Gastroesophageal sphincter (tissue), 4 donors: ENCODE results near the gene SLC26A4. TPM values are rescaled to one million over a fixed set of nuclear protein-coding genes. Genes with fewer than 3 reads are reported as not detected.

Experiments
- ATAC-seq: fragments of 150-250 bp; one replicate; pipeline ENCODE4 v1.9.1; 2016; ENCODE audit warnings: mild to moderate bottlenecking, moderate library complexity
- H3K27ac ChIP-seq, 4 donors: fragments of 200-600 bp; sonication (generic) in 3 of 4; 1 replicate in 3 of 4; 2 replicates in 1 of 4; pipeline ENCODE4 v1.5.1; 2016 to 2019
- H3K27me3 ChIP-seq: fragments of 200-600 bp; sonication (generic); one replicate; pipeline ENCODE4 v1.5.1; 2019
- H3K36me3 ChIP-seq, 2 donors: fragments of 200-600 bp; sonication (generic); one replicate each; pipeline ENCODE4 v1.5.1; 2019; ENCODE audit warnings: control low read depth in 1 of 2
- H3K4me1 ChIP-seq, 3 donors: fragments of 200-600 bp; sonication (generic); 1 replicate in 2 of 3; 2 replicates in 1 of 3; pipeline ENCODE4 v1.5.1; 2016 to 2019; ENCODE audit warnings: control low read depth in 2 of 3
- H3K4me3 ChIP-seq, 2 donors: fragments of 200-600 bp; sonication (generic); one replicate each; pipeline ENCODE4 v1.5.1; 2019; ENCODE audit warnings: mild to moderate bottlenecking in 1 of 2, moderate library complexity in 1 of 2
- H3K9me3 ChIP-seq, 3 donors: fragments of 200-600 bp; sonication (generic); one replicate each; pipeline ENCODE4 v1.5.1; 2017 to 2019; ENCODE audit warnings: control low read depth in 2 of 3
- EP300 ChIP-seq: sonication (generic); formaldehyde crosslinking; IDR thresholded peaks from one replicate; pipeline ENCODE4 v1.6.1; 2017; ENCODE audit warnings: antibody characterized with exemption, mild to moderate bottlenecking
- POLR2A ChIP-seq, 2 donors: fragments of 450-650 bp; IDR thresholded peaks; one replicate each; pipeline ENCODE4 v1.6.1; 2017; ENCODE audit warnings: antibody characterized with exemption in 2 of 2, mild to moderate bottlenecking in 2 of 2, moderate library complexity in 1 of 2
- POLR2AphosphoS5 ChIP-seq: sonication (generic); formaldehyde crosslinking; IDR thresholded peaks from one replicate; pipeline ENCODE4 v1.6.1; 2017; ENCODE audit warnings: antibody characterized with exemption
- WGBS, 2 donors: methylation state at CpG; one replicate each; pipeline ENCODE4 v1.1.5; 2018; ENCODE audit warnings: low coverage in 1 of 2; 5-methylcytosine and 5-hydroxymethylcytosine counted together
- total RNA-seq, 4 donors: library from RNA; depleted of rRNA; stranded (reverse); fragments of >200 nt; gene quantifications; one replicate each; pipeline ENCODE4 v1.1.0, GENCODE V29; 2016
- TF ChIP-seq, protein P1 (sequence below), 4 experiments: fragments of 200-600 bp in 2 of 4; fragments of 450-650 bp in 2 of 4; sonication (generic) in 1 of 4; IDR thresholded peaks; one replicate each; pipeline ENCODE4 v1.5.1; 2017 to 2019; ENCODE audit warnings: antibody characterized with exemption in 4 of 4, mild to moderate bottlenecking in 2 of 4, moderate library complexity in 2 of 4

SLC26A4 gene
- total RNA-seq, 4 donors from 2014 or later: 0.42 to 6.1 (median 1.4) TPM

- ATAC-seq: no peak
- WGBS, 2 donors: 79 to 80% methylated on average over 4 of the region's 4 CpGs
- Histone ChIP-seq H3K9me3 (no peaks in the 10 kb centered on the region), H3K27ac (no peak overlapping the region), H3K27me3 (no peaks in the 10 kb centered on the region), H3K36me3 (peaks cover 0 to 63% of the 10 kb centered on the region in 2 donors), H3K4me1 (no peaks in the 10 kb centered on the region), H3K4me3 (no peak overlapping the region)
- TF ChIP-seq POLR2AphosphoS5 (no peak), EP300 (no peak), POLR2A (IDR thresholded peaks at IDR 0.05) (no peak)
- TF ChIP-seq, protein P1, sequence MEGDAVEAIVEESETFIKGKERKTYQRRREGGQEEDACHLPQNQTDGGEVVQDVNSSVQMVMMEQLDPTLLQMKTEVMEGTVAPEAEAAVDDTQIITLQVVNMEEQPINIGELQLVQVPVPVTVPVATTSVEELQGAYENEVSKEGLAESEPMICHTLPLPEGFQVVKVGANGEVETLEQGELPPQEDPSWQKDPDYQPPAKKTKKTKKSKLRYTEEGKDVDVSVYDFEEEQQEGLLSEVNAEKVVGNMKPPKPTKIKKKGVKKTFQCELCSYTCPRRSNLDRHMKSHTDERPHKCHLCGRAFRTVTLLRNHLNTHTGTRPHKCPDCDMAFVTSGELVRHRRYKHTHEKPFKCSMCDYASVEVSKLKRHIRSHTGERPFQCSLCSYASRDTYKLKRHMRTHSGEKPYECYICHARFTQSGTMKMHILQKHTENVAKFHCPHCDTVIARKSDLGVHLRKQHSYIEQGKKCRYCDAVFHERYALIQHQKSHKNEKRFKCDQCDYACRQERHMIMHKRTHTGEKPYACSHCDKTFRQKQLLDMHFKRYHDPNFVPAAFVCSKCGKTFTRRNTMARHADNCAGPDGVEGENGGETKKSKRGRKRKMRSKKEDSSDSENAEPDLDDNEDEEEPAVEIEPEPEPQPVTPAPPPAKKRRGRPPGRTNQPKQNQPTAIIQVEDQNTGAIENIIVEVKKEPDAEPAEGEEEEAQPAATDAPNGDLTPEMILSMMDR (IDR thresholded peaks at IDR 0.05): no peak
Measured at GRCh38 chr7:107615910-107616680, 44.5 kb upstream of the SLC26A4 start.

GRCh38 chr7:107622429-107622828 lies 38.2 kb upstream of the SLC26A4 start:
- Histone ChIP-seq H3K27ac (no peak overlapping the region), H3K4me1 (peaks cover 0 to 4% (median 0%) of the 10 kb centered on the region in 3 donors), H3K9me3 (no peaks in the 10 kb centered on the region), H3K4me3 (no peak overlapping the region), H3K36me3 (peaks cover 0 to 31% of the 10 kb centered on the region in 2 donors), H3K27me3 (no peaks in the 10 kb centered on the region)
- 57 to 59% methylated on average over 1 of the region's 1 CpG for WGBS, 2 donors
- peak; percentile 78 for ATAC-seq
- TF ChIP-seq, protein P1 (IDR thresholded peaks at IDR 0.05): no peak
- TF ChIP-seq POLR2A (IDR thresholded peaks at IDR 0.05): no peak
- no peak for TF ChIP-seq EP300
- peak; percentile 16 for TF ChIP-seq POLR2AphosphoS5

GRCh38 chr7:107622894-107623293 lies 37.7 kb upstream of the SLC26A4 start:
- Histone ChIP-seq H3K4me1 (peaks cover 0 to 4% (median 0%) of the 10 kb centered on the region in 3 donors), H3K9me3 (no peaks in the 10 kb centered on the region), H3K27me3 (no peaks in the 10 kb centered on the region), H3K27ac (no peak overlapping the region), H3K4me3 (no peak overlapping the region), H3K36me3 (peaks cover 0 to 27% of the 10 kb centered on the region in 2 donors)
- TF ChIP-seq EP300 (no peak), POLR2A (IDR thresholded peaks at IDR 0.05) (no peak), POLR2AphosphoS5 (no peak)
- TF ChIP-seq, protein P1 (IDR thresholded peaks at IDR 0.05): no peak
- WGBS, 2 donors: 56 to 73% methylated on average over 2 of the region's 2 CpGs
- ATAC-seq: no peak

DNA sequence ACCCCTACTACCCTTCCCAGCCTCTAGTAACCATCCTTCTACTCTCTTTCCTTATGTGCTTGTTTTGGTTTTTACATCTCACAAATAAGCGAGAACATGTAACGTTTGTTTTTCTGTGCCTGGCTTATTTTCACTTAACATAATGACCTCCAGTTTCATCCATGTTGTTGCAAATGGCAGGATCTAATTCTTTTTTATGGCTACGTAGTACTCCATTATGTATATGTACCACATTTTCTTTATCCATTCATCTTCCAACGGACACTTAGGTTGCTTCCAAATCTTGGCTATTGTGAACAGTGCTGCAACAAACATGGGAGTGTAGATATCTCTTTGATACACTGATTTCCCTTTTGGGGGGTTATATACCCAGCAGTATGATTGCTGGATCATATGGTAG lies 33.6 kb upstream of the SLC26A4 start:
- no peak overlapping the region for H3K4me3 ChIP-seq
- H3K4me1 ChIP-seq: peaks cover 0 to 4% (median 0%) of the 10 kb centered on the region in 3 donors
- ATAC-seq: no peak
- WGBS, 2 donors: 86 to 96% methylated on average over 4 of the region's 4 CpGs
- TF ChIP-seq, protein P1 (IDR thresholded peaks at IDR 0.05): no peak
- TF ChIP-seq POLR2A (IDR thresholded peaks at IDR 0.05) (no peak), EP300 (no peak), POLR2AphosphoS5 (no peak)
- no peaks in the 10 kb centered on the region for H3K27me3 ChIP-seq
- no peak overlapping the region for H3K27ac ChIP-seq
- H3K9me3 ChIP-seq: no peaks in the 10 kb centered on the region
- peaks cover 0 to 15% of the 10 kb centered on the region in 2 donors for H3K36me3 ChIP-seq

DNA sequence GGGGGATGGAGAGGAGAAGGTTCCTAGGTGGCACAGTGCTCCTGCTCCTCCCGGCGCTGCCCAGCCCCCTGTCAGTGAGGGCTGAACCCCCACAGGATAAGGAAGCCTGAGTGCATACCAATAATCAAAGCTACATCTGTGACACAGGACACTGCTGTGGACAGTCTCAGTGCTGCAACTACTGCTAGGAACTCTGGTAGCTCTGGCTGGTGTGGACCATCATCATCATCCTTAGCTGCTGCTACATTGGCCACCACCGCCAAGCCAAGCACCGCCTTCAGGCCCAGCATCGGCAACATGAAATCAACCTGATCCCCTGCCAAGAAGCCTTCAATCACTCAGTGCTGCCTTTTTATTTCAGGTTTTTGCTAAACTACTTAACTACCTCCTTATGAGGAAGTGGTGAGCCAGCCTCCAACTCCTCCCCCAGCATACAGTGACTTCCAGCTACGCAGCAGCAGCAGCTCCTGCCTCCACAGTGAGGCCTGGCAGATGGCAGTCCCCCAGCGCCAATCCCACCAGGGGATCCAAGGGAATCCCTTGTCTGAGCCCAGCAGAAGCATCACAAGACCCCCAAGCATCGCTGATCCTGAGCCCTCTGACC lies 32.1 kb upstream of the SLC26A4 start:
- TF ChIP-seq POLR2AphosphoS5 (no peak), EP300 (no peak), POLR2A (IDR thresholded peaks at IDR 0.05) (no peak)
- TF ChIP-seq, protein P1 (IDR thresholded peaks at IDR 0.05): no peak
- Histone ChIP-seq H3K4me1 (no peaks in the 10 kb centered on the region), H3K4me3 (no peak overlapping the region), H3K27me3 (no peaks in the 10 kb centered on the region), H3K9me3 (no peaks in the 10 kb centered on the region), H3K36me3 (peaks cover 0 to 13% of the 10 kb centered on the region in 2 donors), H3K27ac (no peak overlapping the region)
- WGBS, 2 donors: 83 to 100% methylated on average over 1 to 2 of the region's 8 CpGs
- no peak for ATAC-seq
